NT2/D1 (cell line): Measurements from ENCODE around the gene IL17REL.

ENCODE experiments used
- SUZ12 ChIP-seq: IDR thresholded peaks from 2 replicates; pipeline ENCODE4 v1.6.1; 2011; ENCODE audit not compliant: insufficient read length, insufficient read depth; ENCODE audit errors: extremely low read depth
- ZNF274 ChIP-seq: IDR thresholded peaks from 2 replicates; pipeline ENCODE4 v1.6.1; 2011; ENCODE audit warnings: mild to moderate bottlenecking, low read depth, low read length

- TF ChIP-seq ZNF274: no peak
- TF ChIP-seq SUZ12: no peak
These were observed 4.2 kb downstream of the IL17REL start for GRCh38 chr22:50008151-50009040.
